ENCODE measurements around the gene RBM12. TPM values are rescaled to one million over a fixed set of nuclear protein-coding genes. Genes with fewer than 3 reads are reported as not detected.
A peak's percentile ranks its signal among the peaks of the same experiment; 100 is the strongest.

The RBM12 gene
- total and polyA plus RNA-seq, 2 donors (not counting 1 experiment from before 2014, with no cell fraction given) = 52.7 to 144 TPM

- peaks cover 0 to 5% (median 0%) of the 10 kb centered on the region in 3 donors for H3K9me3 ChIP-seq (ENCODE audit: control extremely low read depth in 1 of 3, control insufficient read depth in 2 of 3, insufficient read depth in 1 of 3, low read length in 2 of 3)
- intact Hi-C loops (cut with micrococcal nuclease) = loop anchor here (1.0 to 5.0 kb wide), 11 partner anchors 15 to 469 kb away; partner anchors contain the start of genes CEP250, CPNE1, EDEM2 and ERGIC3
- H3K27me3 ChIP-seq (replicated peaks in 1 of 4; ENCODE audit: control extremely low read depth in 1 of 4, control insufficient read depth in 3 of 4, insufficient read depth in 4 of 4, low read length in 3 of 4) = peaks cover 0 to 5% (median 2%) of the 10 kb centered on the region in 4 experiments
- ATAC-seq (ENCODE audit: low read depth) = peak; percentile 87
- peak within 1 kb of the TSS; percentile 99 for H3K9ac ChIP-seq (ENCODE audit: low read length)
- no peaks in the 10 kb centered on the region for H3K79me2 ChIP-seq (ENCODE audit: control insufficient read depth, insufficient read depth, low read length)
- Mint-ChIP-seq H3K4me3 (peak within 1 kb of the TSS; percentile 95), H3K9me3 (ENCODE audit: insufficient read depth) (no peaks in the 10 kb centered on the region), H3K4me1 (peaks cover 48% of the 10 kb centered on the region), H3K27ac (peak within 1 kb of the TSS; percentile 90), H3K27me3 (no peaks in the 10 kb centered on the region)
- ChIA-PET POLR2A (interaction anchor here (0.6 to 4.6 kb wide), 12 partner anchors 49 to 338 kb away, joined by 3 to 38 read pairs (median 4); partner anchors contain the start of genes CPNE1, ERGIC3, NFS1 and PHF20), CTCF (interaction anchor here (0.9 to 2.4 kb wide), 8 partner anchors 11 to 269 kb away, joined by 3 to 8 read pairs (median 4); partner anchors contain the start of gene RBM39)
- WGBS (ENCODE audit: insufficient coverage) = 1% methylated on average over 68 of the region's 68 CpGs
- H2AFZ ChIP-seq (ENCODE audit: insufficient read depth, low read depth, low read length, poor library complexity, severe bottlenecking) = peak within 1 kb of the TSS; percentile 74
- H4K20me1 ChIP-seq (ENCODE audit: control insufficient read depth, insufficient read depth, low read length, poor library complexity, severe bottlenecking) = peaks cover 8% of the 10 kb centered on the region
- DNase-seq = peak; percentile 100
- peak within 1 kb of the TSS; percentile 100 for H3K4me2 ChIP-seq (replicated peaks; ENCODE audit: low read depth, low read length, poor library complexity, severe bottlenecking)
- H3K4me3 ChIP-seq (ENCODE audit: control extremely low read depth in 1 of 5, extremely low read depth in 1 of 5, insufficient read depth in 1 of 5, low read depth in 2 of 5, low read length in 4 of 5) = peak within 1 kb of the TSS in 4 of 5 experiments; percentile 70 to 89 (median 73)
- peaks cover 26 to 57% of the 10 kb centered on the region in 2 donors for H3K4me1 ChIP-seq (ENCODE audit: control insufficient read depth in 2 of 2, insufficient read depth in 2 of 2, low read length in 2 of 2)
- H3K36me3 ChIP-seq (replicated peaks in 1 of 2; ENCODE audit: control extremely low read depth in 1 of 2, control insufficient read depth in 1 of 2, extremely low read depth in 1 of 2, insufficient read depth in 2 of 2, low read length in 1 of 2) = no peaks in the 10 kb centered on the region
- TF ChIP-seq EZH2 (IDR thresholded peaks at IDR 0.05; ENCODE audit: borderline replicate concordance, insufficient read depth, low read depth, low read length, poor library complexity, severe bottlenecking) (no peak), CTCF (IDR thresholded peaks at IDR 0.05) (no peak)
- peak within 1 kb of the TSS; percentile 96 to 98 for H3K27ac ChIP-seq (ENCODE audit: low read length in 2 of 2)
Measured at GRCh38 chr20:35615667-35616464, 48.8 kb downstream of the RBM12 start, which contains the start of gene SPAG4. Gene SPAG4, plus strand, starts transcription at chr20:35615829. Its CDS starts 175 bp downstream, at chr20:35616004.
